ENCODE measurements around the gene GDA.

Gene GDA

DNA sequence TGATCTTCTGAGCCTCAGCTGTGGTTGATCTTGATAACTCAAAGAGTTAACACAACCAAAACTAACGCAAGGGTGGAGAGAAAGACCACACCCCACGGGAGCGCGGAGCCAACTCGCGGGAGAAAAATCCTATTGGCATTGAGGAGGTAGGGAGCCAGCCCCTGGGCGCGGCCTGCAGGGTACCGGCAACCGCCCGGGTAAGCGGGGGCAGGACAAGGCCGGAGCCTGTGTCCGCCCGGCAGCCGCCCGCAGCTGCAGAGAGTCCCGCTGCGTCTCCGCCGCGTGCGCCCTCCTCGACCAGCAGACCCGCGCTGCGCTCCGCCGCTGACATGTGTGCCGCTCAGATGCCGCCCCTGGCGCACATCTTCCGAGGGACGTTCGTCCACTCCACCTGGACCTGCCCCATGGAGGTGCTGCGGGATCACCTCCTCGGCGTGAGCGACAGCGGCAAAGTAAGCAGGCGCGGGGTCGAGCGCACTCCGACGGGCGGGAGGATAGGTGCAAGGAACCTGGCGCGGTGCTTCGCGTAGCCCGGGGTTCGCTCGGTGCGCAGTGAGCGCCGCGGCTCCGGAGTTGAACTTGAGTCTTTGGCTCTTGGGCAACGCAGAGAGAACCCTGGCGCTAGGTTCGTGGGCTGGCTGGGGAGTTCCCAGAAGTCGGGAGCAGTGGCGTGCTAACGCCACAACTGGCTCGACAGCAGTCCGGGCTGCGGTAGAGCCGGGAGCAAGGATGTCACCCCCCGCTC is at the start of gene GDA:
Gene GDA (plus strand): TSS at position 210 of the 745 bp plus-strand sequence. CDS start 120 bp downstream, at position 330.
- no peak for DNase-seq (ENCODE audit: low read depth in 2 of 2)

DNA sequence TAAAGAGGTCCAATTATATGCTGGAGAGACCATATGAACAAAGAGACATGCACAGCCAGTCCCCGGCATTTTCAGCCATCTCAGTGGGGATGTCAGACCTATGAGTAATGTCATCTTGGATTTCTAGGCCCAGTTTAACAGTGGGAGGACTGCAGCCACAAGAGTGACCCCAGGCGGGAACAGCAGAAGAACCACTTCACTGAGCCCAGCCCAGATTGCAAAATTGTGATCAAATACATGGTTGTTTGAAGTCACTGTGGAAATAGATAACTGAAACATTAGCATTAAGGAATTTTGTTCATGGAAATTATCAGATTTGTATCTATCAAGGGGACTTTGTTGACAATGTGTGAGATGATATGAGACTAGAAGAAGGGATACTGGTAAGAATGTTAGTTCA is 46.7 kb upstream of the GDA start:
- no peak for DNase-seq (ENCODE audit: low read depth in 2 of 2)

DNA sequence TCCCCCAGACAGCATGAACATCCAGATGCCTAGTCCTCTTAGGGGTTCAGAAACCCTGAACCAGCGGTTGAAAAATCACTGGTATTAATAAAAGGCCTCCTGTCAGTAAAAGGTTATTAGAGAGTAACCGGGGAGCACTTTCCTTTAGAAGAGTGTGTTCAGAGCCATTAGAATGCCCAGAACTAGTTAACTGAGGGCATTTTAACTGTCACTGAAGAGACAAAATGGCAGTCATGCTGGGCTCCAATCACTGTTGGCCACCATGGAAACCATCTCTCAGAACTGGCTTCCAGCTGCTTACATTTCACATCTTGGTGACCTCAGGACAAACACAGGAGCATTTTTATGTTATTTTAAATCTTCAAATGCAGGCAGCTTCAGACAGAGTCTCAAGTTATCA is 36.2 kb upstream of the GDA start:
- no peak for DNase-seq (ENCODE audit: low read depth in 2 of 2)

DNA sequence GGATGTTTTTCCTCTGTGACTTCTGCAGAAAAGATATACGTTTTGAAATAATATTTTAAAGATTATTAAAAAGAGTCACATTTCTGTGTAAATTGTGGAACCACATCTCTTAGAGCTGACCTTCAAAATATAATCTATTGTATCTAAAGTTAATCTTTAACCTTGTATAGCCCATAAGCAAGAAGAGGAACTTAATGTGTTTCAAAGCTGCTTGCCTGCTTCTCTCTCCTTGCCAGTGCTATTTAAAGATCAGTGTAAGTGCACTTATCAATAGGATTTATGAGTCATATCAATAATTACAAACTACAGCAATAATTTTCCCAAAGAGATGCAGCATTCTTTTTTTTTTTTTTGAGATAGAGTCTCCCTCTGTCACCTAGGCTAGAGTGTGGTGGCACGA is 29.4 kb upstream of the GDA start:
- DNase-seq (ENCODE audit: low read depth in 2 of 2), result no peak

DNA sequence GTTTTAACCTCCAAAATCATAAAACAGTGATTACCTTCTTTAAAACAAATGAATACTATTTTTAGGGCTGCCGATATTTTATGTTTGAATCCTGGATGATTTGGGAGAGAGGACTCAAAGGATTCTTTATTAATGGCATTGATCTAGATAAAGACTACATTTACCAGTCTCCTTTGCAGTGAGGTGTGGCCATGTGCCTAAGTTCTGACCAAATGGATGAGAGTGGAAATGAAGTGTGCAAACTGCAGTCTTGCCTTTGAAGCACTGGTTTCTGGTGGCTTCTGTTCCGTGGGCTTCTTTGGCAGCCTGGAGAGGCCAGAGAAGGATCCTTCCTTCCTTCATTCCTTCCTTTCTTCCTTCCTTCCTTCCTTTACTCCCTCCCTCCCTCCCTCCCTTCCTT is 24.3 kb upstream of the GDA start:
- no peak for DNase-seq (ENCODE audit: low read depth in 2 of 2)

DNA sequence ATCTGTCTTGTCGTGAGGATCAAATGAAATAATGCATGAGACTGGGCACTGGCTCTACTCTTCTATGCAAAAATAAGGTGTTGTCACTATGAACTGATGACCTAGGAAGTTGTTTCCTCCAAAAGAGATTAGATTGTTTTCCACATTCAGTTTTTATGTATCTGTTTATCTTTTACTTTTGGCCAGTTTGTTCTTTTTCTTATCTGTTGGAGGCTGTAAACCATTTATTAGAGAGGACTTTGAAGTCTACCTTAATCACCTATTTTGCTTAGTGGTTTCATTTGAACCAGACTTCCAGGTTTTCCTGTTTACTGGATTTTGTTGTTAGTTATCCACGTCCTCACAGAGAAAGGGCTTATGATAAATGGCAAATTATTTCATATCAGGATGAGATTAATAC is 21.5 kb upstream of the GDA start:
- no peak for DNase-seq (ENCODE audit: low read depth in 2 of 2)

DNA sequence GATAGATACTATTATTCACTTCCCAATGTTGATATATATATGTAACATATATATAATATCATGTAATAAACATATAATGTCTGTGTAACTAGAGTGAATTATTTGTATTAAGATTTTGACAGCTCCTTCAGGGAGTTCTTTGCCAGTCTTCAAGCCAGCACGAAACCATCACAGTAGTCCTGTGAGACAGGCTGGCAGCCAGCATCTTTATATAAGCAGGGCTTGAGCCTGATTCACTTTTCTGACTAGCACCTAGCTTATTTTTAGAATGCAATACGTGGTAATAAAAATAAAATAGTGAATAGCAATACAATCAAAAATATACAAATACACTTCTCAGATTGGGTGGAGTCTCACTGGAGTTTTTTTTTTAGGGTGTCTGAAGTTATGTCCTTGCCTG is 20.7 kb upstream of the GDA start:
- no peak for DNase-seq (ENCODE audit: low read depth in 2 of 2)

DNA sequence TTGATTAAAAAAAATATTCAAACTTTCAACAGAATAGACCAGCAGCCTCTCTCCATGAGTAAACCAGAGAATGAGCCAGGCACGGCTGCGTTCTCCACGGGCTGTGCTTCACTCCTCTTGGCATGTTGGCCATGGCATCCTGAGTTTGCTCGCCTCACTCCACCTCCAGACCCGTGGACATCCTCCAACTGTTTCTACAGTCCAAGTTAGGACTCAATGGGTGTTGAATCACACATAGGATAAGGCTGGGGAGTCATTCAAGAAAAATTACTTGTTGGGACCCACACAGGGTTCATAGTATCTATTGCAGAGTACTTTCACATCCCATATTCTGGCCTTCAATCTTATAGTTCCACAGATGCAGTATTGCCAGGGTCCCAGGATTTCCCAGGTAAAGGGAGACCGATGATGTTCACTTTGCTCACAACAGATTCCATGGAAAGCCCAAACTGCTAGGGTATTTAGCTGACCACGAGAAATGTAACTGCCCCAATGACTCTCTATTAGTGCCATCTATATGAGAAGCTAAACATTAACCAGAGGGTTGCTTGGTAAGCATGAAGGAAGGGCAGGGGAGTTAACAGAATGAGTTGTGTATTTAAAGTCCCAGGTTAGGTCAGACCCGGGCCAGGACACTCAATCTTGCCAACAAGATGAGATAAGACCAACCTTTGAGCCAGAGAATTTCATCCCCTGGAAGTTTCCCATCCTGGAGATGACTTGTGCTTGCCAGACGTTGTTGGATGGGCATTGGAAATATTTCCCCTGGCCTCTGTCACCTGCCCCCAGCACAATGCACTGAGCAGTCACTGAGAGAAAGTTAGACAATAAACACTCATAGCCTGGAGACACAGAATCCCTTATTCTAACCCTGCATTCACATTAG is 19.7 kb upstream of the GDA start:
- DNase-seq (ENCODE audit: low read depth in 2 of 2), result no peak

DNA sequence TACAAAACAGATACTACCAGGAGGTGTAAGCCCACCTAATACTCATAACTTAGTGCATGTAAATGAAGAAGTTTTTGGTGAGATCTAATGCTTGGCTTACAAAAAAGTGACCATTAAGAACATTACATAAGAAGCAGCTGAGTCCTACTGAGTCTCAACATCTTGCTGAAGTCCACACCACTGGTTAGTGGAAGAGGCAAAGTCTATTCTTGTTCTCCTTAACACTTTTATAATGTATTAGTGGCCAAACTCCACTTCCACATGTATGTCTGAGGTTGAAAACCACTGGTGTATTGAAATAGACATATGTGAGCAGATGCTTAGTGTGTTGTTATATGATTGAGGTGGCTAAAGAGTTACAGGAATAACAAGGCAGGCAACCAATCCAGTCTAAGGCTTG is 18.9 kb upstream of the GDA start:
- DNase-seq (ENCODE audit: low read depth in 2 of 2), result no peak

DNA sequence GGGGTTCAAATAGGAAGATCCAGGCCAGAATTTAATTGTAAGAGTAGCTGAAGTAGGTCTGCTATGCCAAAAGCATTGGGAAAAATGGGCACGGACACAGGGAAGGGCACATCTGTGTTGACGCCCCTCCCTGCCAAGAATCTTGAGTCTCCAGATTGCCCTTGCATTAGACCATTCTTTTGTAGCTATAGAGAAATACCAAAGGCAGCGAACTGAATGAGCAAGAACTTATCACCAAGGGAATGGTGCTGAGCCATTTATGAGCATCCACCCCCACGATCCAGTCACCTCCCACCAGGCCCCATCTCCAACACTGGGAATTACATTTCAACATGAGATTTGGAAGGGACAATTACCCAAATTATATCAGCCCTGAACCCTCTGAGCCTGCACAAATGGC is 18.0 kb upstream of the GDA start:
- no peak for DNase-seq (ENCODE audit: low read depth in 2 of 2)

DNA sequence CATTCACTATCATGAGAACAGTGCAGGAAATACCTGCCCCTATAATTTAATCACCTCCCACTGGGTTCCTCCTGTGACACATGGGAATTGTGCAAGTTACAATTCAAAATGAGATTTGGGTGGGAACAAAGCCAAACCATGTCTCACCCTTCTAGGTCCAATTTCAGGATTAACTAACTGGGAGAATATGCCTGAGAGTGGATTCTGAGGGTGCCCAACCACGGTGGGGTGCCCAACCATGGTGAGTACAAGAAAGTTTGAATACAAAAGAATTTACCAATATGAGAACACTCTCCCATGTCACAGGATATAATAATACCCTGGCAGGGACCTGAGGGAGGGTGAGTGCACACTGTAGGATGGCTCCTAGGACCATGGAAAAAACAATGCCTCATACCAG is 17.2 kb upstream of the GDA start:
- DNase-seq (ENCODE audit: low read depth in 2 of 2), result no peak

DNA sequence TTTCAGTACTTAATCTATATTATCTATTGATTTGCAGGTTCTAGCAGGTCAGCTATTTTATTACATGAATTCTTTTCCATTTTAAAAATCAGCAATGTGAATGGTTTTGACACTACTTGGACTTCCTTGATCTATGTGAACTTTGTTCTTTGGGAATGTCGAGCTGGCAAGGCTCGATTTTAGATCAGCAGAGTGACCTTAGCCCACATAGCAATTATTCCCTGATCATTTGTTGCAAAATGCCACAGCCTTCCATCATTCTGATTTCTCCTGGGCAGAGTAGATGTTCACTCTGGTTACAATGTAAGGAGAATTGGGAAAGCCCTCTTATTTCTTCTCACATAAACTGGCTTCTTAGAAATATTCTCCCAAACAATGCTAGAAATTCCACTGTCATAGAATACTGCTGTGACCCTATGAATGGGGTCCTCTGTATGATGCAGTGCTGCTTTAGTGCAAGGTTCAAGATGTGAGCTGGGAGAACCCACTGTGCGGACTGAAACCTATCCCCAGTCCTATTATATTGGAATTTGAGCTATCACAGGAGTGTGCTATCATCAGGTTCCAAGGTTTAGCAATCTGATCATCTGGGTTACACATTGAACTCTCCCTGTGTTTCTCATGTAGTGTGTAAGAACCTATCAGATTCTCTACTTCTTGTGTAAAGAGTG is 15.7 kb upstream of the GDA start:
- no peak for DNase-seq (ENCODE audit: low read depth in 2 of 2)

DNA sequence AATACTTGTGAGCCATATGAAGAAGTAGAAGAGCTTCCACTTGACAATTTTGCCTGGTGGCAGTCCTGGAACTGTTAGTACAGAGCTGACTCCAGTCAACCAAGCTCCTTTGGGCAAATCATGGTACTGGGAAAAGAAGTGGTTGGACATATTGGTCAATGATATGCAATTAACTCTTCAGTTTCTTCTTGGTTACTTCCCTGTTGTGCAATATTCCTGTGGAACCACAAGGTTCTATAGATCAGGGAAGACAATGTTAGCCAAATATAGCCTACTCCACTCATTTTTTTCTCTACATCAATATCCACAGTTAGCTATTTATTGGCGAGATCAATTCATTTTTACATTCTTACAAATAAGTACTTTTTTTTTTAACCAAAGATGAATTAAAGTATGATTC is 14.4 kb upstream of the GDA start:
- DNase-seq (ENCODE audit: low read depth in 2 of 2), result no peak

DNA sequence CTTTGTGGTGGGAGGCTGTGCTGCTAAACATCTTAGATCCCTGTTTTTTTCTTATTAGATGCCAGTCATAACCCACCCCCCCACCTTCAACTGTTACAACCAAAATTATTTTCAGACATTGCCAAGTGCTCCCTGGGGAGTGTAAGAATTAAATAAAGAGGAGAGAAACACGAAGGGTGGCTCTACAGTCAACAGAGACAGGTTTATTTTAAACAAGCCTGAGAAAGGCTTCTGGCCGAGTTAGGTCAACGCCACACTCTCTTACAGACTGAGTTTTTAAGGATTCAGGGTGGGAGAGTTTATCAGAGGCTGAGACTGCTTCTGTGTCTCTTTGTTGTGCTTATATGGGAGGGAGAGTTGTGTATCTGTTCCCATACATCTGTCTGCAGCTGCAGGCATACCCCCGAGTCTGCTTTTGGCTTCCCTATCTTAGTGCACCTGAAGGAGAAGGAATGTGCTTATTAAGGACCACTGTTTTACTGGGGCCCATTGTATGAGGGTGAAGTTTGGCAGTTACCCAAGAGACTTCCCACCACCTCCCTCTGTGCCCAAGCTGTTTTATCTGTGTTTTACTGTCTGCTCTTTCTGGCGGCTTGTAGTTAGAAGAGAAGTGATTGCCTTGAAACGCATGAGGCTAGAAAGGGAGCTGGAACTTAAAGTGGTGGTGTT is 11.4 kb upstream of the GDA start:
- DNase-seq (ENCODE audit: low read depth in 2 of 2), result no peak

DNA sequence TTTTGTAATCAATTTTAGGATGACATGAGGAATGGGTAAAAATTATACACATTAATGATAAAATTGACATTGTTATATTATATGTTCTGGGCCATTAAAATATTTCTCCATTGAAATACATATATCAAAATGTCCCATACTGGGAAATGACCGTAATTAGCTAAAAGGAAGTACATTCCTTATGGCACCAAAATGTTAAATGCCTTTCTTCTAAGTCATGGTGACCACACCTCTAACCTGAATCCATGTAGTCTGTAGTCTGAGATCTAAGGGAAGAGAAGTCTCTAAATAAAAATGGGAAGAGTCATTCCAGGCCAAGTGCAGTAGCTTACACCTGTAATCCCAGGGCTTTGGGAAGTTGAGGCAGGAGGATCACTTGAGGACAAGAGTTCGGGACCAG is 10.0 kb upstream of the GDA start:
- DNase-seq (ENCODE audit: low read depth in 2 of 2), result no peak

DNA sequence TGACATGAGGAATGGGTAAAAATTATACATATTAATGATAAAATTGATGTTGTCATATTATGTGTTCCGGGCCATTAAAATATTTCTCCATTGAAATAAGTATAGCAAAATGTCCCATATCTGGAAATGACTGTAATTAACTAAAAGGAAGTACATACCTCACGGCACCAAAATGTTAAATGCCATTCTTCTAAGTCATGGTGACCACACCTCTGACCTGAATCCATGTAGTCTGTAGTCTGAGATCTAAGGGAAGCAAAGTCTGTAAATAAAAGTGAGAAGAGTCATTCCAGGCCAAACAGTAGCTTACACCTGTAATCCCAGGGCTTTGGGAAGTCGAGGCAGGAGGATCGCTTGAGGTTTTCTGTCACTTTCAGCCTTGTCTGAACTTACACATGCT is 8.7 kb upstream of the GDA start:
- DNase-seq (ENCODE audit: low read depth in 2 of 2), result no peak

DNA sequence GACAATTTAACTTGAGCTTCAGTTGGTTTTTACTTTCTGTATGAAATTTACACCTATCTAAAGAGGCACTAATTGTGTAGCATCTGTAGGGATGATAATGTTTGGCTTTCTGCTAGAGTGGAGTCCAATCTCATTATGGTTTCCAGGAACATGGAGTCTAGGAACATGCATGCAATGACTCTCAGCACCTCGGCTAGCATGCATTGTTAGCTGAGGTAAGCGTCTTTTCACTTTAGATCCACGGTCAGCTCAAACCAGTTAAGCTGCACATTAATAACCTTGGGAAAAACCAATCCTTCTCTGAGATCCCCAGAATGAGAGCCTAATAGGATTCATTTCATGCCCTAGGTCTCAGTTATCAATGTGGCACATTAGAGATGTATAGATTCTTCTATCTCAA is 7.8 kb upstream of the GDA start:
- no peak for DNase-seq (ENCODE audit: low read depth in 2 of 2)

DNA sequence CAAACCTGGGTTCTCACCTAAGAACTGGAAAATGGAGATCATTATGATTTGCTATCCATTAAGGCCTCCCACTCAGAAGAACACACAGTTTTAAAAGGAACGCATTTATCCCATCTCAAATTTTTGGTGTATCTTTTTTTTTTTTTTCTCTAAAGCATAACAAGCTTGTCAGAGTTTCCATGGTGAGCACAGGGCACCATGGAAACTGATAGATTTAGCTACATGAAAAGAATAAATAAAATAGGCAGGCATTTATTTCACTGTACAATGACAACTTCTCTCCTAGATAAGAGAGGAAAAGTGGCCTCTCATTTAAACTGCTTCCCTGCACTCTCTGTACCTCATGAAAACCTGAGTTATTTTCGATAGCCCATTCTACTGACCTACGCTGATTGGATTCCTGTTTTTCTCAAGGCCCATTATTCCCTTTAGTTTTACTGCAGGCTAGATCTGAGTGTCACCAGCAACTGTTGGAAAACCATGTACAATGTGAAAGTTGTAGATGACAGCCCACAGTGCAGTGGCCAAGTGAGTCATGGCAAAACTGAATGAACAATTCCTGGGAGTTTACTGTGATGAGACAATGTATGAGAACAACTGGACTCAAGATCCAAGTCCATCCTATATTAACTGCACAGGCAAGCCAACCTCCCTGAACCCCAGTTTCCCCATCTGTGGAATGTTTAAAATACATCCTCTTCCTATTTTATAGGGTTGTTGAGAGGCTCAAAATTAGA is 4.3 kb upstream of the GDA start:
- no peak for DNase-seq (ENCODE audit: low read depth in 2 of 2)

DNA sequence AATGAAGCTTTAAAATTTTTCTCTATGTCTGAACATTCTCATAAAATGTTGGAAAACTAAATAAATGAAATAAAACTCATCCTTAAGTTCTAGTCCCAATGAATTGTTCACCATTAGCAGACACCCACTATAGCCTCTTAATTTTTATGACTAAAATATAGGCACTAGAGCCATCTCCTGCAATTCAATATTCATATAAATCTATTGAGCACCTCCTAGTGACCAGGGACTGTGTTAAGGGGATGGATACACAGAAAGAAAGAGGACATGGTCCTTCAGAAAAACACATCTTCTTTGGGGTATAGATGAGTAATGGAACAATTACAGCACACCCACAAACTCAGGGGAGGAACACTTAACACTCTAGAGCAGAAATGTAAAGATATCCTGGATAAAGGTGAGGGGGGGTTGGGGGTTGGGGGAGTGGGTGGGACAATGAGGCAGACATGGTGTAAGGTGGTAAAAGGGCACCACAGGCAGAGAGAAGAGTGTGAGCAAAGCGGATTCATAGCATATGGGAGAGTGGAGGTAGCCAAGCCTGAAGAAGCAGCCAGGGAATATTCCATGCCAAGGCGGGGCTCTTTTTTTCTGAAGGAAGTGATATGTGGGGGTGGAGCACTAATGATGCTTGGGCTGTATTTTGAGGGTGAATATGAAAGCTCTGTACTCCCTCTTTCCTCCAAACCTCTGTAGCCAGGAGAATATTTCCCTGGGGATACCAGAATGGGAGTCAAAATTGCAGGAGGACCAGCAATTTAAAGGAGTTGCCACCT is 3.3 kb upstream of the GDA start:
- no peak for DNase-seq (ENCODE audit: low read depth in 2 of 2)

DNA sequence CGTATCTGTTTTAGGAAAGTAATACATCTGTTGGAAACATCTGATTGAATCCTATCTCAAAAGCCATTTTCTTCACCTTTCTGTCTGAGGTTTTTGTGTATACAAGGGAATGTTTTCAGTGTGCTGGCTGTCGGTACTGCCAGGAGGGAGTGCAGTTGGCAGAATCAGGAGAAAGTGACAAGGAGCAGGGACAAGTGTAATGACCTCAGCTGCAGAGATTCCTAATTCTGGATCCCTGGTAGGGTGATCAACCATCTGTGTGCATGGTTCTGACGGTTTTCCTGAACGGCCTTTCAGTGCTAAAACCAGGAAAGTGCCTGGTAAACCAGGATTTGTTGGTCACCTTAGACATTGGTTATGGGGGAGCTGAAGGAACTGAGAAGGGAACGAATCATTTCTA is 1.6 kb upstream of the GDA start:
- no peak for DNase-seq (ENCODE audit: low read depth in 2 of 2)

DNA sequence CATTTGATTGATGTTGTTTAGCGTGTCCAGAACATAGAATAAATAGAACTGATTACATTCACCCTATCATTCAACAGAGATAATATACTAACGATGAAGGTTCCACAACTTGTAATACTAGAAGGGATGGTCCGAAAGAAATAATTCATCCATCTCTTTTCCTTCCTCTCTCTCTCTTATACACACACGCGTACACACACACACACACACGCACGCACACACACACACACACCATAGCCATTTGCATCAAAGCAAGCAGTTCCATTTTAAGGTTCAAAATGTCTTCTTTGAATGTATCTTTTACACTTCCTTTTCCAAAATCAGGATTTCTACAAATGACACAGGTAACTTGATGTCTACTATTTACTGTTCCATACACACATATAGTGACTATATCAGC is 887 bp downstream of the GDA start:
- DNase-seq (ENCODE audit: low read depth in 2 of 2), result no peak
